Islet of Langerhans (tissue), 1 donor: ENCODE results near the gene PPP1R12A.
A peak's percentile ranks its signal among the peaks of the same experiment; 100 is the strongest.
"Not testable (repeated sequence)": the region's sequence is repeated elsewhere in the genome, so short reads cannot be mapped to it uniquely, and the experiment has no call there.

Source experiments
- FAIRE-seq: peaks from one replicate; lab custom pipeline; 2011; peaks lifted over from hg19 to GRCh38; lab: Jason Lieb, UNC

The PPP1R12A gene

DNA sequence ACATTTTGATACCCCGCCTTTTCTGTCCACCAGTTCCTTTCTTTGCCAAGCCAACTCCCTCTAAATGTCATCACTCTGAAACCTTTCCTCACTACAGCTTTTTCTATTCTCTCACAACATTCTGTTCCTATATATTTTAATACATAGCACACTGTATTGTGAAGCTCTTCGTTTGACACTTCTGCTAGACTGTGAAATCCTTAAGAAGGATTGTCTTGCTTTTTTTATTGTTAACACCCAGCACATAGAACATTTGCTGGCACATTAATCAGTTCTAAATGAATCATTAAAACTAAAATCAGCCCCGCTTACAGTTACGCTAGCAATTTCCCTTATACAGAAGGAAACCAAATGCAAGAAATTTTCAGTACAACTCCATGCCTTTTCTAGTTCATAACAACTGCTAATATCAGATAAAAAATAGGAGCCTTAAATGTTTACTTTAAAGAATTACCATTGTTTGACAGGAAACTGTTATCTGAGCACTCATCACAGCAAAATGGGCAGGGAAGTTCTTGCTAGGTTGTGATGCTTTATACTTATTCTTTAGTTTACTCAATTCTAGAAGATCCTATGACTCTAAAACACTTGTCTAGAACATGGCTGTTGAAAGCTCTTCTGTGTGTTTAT is 93.5 kb downstream of the PPP1R12A start:
- FAIRE-seq = no peak

- no peak for FAIRE-seq
These were observed 96.5 kb downstream of the PPP1R12A start for GRCh38 chr12:79838359-79838758.

GRCh38 chr12:79837575-79837974 is 97.3 kb downstream of the PPP1R12A start:
- no peak for FAIRE-seq

- FAIRE-seq = no peak
These were observed 99.5 kb downstream of the PPP1R12A start for GRCh38 chr12:79835377-79835843.

DNA sequence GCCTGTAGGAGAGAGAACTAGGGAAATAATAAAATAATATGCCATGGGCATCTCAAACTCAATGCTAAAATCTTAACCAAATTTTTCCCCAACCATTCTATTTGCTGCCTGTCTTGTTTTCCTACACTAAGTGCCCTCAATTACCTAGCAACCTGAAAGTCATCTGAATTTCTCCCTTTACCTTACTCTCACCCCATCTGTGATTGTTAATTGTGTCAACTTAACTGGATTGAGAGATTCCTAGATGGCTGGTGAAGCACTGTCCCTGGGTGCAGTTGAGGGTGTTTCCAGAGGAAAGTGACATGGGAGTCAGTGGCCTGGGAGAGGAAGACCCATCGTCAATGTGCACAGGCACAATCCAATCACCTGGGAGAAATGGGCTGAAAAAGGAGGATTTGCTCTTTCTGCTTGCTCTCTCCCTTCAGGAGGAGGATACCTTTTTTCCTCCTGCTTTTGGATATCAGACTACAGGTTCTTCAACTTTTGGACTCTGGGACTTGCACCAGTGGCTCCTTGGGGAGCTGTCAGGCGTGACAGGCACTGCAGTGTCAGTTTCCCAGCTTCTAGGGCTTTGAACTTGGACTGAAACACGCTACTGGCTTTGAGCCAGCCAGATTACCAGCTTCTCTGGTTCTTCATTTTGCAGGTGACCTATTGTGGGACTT is 100.1 kb downstream of the PPP1R12A start:
- peak; percentile 65 for FAIRE-seq

GRCh38 chr12:79830440-79830839 is 104.5 kb downstream of the PPP1R12A start:
- FAIRE-seq = no peak

- no peak for FAIRE-seq
These were observed 106.0 kb downstream of the PPP1R12A start for GRCh38 chr12:79828924-79829323.

GRCh38 chr12:79827484-79827883 is 107.4 kb downstream of the PPP1R12A start:
- no peak for FAIRE-seq

DNA sequence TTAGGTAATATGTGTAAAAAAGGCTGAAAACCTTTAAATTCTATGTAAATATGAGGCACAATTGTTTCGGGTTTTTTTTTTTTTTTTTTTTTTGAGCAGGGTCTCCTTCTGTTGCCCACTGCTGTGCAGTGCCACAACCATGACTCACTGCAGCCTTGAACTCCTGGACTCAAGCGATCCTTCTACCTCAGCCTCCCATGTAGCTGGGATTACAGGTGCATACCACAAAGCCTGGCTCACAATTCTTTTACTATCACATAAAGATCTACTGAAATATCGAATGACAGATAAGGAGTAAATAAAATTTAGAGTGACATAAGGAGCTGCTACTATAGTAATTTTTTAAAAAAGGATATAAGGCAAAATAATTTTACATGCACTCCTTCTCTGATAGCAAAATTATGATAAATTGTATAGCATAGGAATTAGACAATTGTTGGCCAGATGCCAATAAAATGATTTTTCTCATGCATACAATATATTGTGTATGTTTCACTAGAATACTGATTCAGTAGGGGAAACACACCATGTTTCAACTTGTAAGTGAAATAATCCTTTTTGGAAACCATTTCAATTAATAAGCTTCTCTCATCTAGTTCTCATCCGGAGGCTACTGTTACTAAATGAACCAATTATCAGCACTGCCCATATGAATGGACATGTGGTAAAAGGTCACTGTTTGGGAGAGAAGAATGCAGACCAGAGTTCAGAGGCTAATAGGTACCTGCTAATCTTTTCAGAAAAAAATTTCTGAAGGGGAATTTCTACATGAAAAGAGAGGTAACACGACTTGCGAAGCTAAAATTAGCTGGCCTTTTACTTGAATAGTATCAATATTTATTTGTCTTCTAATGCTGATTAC is 108.4 kb downstream of the PPP1R12A start:
- no peak for FAIRE-seq

- FAIRE-seq = no peak
These were observed 112.4 kb downstream of the PPP1R12A start for GRCh38 chr12:79822475-79822874.

GRCh38 chr12:79818856-79819255 is 116.0 kb downstream of the PPP1R12A start:
- FAIRE-seq = no peak

- FAIRE-seq = not testable (repeated sequence)
These were observed 150.4 kb downstream of the PPP1R12A start for GRCh38 chr12:79784366-79785065.

DNA sequence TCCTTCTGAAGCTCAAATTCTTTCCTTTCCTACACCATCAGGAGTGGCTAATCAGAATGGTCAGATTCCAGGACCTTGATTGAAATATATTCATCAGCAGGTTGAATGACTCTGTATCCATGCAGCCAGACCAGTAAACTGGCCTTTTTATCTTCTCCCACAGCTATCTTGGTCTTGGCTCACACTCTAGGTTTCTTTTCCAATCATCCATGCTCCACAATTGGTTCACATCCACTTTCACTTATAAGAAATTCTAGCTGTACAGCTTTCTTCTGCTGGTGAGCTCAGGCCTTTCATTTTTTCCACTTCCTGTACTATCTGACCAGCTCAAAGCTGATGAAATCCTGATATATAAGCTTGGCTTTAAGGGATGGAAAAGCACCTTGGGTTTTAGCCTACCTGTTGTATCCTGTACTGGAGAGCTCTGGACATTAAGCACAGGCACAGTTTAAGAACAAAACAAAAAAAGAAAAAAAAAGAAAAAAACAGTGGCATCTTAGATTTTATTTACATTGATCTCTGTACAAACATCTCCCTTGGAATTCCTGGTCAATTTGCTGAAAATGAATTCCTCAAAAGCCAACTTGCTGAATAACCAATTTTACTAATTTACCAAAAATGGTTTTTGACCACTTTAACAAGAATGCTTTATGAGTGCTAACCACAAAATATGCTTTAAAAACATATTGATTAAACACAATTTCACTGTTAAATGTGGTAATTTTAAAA is 152.6 kb downstream of the PPP1R12A start:
- FAIRE-seq = no peak

DNA sequence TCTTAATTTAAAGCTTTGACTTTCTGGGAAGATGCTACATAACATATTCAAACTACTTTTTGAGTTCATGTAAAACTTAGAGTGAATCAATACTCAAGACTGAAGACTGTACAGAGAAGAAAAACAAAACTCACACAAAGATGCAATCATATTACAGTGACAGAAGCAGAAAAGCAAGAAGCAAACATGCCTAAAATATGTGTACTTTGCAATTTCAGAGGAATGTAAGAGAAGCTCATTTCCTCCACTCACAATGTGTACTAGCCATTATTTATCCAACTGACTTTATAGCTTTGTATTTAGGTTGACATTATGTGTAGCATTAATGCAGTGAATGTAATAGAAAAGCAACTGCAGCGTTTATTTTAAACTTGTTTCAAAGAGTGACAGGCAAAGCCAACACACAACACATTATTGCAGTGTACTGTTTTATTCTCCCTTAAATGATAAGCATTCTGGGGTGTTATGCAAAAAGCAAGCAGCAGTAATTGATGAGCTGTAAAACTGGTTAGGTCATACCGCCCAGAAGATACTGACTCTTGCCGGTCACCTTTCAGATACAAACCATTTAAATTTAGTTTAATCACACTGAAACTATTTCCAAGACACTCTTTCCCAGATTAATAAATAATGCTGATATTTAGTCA is 156.0 kb downstream of the PPP1R12A start:
- no peak for FAIRE-seq

DNA sequence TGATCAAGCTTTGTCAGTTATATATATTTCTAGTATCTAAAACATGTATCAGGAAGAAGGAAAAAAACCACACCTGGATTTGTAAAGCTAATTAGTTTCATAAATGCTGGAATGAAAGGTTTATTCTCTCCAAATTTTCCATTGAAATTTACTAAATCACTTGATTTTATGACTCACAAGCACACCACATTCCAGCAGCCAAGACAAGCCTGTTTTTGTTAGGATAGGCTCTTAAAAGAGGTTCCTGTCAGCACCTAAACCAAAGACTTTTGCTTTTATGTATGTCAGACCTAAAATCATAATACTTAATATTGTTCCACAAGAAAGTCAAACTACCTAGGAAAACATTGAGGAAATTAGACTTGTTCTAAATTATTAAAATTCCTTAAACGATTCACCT is 158.8 kb downstream of the PPP1R12A start:
- FAIRE-seq = no peak

- FAIRE-seq = no peak
These were observed 159.4 kb downstream of the PPP1R12A start for GRCh38 chr12:79775355-79776027.

- FAIRE-seq = no peak
These were observed 161.0 kb downstream of the PPP1R12A start for GRCh38 chr12:79773896-79774295.

GRCh38 chr12:79769860-79770485 is 164.9 kb downstream of the PPP1R12A start:
- FAIRE-seq = no peak

DNA sequence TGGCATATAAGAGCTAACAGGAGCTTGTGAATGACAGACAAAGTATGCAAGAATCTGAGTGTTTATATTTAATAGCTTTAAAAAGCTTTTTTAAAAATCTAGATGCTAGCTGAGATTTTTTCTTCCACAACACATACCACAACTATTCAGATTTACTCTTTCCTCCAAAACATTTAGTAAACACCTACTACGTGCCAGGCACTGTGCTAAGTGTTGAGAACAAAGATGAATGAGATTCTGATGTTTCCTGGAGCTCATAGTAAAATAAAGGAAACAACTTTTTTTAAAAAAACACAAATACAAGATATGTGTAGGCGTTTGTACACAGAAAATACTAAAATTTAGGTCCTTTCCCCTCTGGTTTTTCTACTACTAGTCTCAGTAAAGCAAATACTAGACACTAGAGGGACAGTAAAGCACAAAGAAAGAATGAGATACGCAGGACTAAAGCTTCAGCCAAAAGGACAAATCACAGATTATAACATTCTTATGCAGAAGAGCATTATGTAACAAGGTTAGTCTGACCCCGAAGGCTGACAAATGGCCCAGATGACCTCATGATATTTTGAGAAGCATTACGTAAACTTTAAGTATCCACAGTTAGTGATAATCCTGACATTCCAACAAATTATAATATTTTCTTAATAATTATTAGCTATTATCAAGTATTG is 165.6 kb downstream of the PPP1R12A start:
- FAIRE-seq = no peak
